M059J (cell line): Measurements from ENCODE around the gene SAP25. TPM values are rescaled to one million over a fixed set of nuclear protein-coding genes. Genes with fewer than 3 reads are reported as not detected.
"Not testable (repeated sequence)": the region's sequence is repeated elsewhere in the genome, so short reads cannot be mapped to it uniquely, and the experiment has no call there.

Experiments used
- DNase-seq: peaks from one replicate; pipeline ENCODE4 v3.0.0-alpha.2; 2012; ENCODE audit warnings: low read depth
- total RNA-seq: library from RNA; depleted of rRNA; stranded (reverse); fragments of >200 nt; shearing (Covaris generic); gene quantifications from 2 replicates; pipeline ENCODE4 v1.2.3, GENCODE V29; 2014

SAP25 gene
- total RNA-seq, 1 experiment from 2014 or later: not detected

DNA sequence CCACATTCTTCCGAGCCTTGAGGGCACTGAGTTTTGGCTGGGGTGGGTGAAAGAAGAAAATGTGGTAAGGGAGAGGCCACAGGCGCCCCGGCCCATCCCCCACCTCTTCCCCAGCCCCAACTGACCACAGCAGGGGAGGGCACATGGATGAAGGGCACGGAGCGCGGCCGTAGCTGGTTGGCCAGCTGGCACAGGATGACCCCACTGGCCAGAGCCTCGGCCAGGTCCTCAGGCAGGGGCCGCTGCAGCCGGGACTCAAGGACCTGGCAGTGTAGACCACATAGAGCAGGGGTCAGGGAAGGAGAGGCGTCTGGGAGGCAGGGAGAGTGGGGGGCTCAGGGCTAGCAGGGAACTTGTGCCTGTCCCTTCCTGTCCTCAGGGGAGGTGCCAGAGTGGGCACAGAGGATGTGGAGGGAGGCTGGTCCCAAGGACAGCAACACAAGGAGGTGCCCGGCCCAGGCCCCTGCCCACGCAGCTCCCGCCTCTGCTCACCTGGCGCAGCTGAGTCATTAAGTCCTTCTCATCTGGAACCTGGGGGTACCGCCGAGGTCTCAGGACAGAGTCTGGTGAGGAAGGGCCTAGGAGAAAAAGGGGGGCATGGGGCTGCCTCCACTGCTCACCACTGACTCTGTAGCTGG is 2.2 kb upstream of the SAP25 start:
- no peak for DNase-seq

DNA sequence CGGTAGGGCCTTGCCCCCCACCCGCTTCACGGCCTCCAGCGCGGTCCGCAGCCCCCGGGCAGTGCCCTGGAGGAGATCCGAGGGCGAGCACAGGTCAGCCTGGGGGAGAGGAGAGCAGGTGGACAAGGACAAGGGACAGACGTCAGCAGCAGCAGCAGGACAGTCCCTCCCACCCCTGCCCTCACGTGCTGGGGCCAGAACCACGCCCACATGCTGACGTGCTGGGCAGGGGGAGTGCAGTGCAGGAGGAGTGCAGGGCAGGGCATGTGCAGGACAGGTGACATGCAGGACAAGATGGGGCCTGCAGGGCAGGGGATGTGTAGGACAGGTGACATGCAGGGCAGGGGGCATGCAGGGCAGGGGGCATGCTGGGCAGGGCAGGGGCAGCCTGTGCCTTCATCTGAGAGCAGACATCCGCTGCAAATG is 1.5 kb upstream of the SAP25 start:
- no peak for DNase-seq

DNA sequence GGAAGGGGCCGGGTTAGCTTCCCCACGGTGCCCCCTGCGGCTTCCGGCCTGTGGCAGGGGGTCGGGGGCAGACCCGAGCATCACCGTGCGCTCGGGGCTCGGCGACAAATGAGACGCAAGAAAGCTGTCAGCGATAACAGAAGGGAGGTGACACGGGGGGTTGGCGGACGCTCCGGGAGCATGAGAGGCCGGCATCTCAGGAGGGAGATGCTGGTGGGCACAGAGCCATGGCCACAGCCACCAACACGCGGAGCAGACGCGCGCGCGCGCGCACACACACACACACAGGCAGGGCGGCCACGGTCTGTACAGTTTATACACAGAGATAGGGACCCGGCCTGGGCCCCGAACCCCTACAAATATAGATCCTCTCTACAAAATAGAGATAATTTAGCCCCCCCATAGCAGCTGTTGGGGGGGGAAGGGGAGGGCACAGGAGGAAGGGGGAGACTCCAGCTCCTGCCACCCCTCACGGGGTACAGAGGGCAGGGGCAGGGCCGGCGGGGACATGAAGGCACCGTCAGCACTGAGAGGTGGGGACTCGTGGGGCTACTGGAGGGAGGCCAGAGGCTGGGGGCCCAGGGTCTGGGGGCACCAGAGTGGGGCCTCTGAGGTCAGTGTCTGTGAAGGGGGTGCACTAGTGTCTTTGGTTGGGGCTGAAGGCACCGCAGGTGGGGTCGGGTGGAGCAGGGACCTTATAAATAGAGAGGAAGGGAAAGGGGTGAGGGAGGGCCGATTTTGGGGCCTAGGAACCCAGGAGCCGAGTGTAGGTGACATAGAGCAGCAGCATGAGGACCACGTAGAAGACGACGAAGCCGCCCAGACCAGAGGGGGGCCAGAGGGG is 884 bp upstream of the SAP25 start:
- DNase-seq: no peak

DNA sequence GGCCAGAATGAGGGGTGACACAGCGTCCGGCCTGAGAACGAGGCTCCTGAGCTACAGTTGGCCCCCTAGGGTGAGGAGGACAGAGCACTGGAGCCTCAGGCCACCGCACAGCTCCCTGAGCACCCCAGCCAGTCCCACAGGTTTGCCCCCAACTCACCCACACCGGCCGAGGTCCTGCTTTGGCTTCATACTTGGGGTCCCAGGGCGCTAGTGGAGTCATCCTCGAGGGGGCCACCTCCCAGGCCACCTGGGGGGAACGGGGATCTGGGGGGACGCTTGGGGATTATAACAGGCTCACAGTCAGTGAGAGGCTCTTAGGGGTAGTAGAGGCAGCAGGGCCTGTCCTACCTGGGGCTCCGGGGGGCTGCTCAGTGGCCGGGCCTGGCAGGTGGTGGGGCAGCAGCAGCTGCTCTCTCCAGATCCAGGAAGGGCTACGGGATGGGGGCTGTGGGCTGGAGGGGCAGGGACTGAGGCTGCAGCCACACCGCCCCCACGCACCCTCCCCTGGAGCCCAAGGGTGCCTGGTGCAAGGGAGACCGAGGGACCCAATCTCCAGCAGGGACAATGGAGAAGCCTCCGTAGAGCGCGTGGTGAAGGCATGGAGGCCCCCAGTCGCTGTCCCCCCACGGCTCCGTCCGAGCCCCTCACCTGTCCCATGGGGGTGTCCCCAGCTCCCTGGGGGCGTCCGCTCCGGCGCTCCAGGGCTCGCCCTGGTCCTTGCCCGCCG is 588 bp downstream of the SAP25 start:
- no peak for DNase-seq

DNA sequence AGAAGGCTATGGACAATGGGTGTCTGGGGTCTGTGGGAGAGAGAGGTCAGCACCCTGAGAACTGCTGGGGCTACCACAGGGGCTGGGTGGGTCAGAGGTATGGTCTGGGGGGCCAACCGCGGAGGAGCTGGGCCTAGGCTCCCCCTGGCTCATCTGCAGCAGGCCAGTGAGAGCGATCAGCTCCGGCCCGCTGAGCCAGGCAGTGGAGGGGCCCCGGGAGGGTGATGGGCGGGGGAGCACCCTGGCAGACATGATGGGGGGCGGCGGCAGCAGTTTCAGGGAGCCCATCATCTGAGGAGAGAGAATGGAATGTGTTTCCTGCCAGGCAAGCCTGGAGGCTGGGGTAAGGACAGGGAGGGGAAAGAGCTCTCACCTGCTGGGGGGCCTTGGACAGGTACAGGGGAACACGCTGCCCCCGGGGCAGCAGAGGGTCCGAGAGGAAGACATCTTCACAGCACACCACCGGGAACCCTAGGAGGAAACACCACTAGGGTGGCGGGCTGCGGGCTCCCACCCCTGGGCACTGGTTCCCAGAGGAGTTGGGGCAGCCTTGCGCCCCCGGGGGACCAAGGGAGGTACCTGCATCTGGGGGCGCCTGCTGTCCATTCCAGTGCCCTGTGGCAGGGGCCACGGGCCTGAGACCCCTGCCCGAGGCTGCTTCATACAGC is 1.3 kb downstream of the SAP25 start:
- DNase-seq: no peak

DNA sequence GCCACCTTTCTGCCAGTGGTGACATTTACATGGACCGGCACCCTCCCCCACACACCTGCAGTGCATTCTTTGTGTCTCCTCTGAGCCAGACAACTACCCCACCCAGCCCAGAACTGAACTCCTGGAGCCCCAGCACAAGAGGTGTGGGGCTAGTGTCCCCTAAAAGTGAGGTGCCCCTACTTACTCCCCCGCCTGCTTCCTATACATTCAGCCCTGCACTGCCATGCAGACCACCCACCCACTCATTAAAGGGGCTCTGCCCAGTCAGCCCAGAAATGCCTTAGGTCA is 1.9 kb downstream of the SAP25 start:
- no peak for DNase-seq

DNA sequence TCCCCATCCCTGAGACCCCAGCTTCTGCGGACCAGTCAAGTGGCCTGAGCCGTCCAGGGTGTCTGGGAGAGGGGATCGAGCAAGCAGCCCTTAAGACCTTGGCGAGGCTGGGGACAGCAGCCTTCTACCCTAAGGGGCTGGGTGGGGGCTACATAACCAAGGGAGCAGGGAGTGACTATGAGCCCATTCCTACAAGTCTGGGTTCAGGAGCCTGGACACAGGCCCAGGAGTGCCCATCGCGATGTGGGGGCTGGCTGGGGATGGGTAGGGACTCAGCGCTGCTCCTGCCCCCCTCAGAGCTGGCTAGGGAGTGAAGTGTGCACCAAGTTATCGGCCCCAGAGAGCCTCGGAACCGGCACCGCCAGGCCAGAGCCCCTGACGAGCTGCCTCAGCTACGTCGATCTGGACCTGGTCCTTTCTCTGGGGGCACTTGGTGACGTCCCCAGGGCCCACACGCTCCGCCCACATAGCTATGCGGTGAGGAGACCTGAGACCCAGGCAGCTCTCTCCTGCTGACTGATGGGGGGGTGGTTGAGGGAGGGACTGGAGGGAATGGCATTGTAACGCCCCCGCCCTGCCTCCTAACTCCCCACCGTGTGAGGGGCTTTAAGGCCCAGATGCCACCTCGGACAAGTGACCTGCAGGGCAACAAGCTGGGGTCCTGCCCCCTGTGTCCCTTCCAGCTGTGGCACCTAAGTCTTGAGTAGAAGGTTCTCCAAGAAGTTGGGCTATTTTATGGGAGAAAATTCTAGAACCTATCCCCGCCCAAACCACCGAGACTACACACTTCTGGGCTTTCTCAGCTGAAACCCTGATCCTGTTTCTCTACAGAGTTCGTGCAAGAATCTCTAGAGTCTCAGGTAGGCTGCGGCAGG is 2.5 kb downstream of the SAP25 start:
- DNase-seq: no peak

DNA sequence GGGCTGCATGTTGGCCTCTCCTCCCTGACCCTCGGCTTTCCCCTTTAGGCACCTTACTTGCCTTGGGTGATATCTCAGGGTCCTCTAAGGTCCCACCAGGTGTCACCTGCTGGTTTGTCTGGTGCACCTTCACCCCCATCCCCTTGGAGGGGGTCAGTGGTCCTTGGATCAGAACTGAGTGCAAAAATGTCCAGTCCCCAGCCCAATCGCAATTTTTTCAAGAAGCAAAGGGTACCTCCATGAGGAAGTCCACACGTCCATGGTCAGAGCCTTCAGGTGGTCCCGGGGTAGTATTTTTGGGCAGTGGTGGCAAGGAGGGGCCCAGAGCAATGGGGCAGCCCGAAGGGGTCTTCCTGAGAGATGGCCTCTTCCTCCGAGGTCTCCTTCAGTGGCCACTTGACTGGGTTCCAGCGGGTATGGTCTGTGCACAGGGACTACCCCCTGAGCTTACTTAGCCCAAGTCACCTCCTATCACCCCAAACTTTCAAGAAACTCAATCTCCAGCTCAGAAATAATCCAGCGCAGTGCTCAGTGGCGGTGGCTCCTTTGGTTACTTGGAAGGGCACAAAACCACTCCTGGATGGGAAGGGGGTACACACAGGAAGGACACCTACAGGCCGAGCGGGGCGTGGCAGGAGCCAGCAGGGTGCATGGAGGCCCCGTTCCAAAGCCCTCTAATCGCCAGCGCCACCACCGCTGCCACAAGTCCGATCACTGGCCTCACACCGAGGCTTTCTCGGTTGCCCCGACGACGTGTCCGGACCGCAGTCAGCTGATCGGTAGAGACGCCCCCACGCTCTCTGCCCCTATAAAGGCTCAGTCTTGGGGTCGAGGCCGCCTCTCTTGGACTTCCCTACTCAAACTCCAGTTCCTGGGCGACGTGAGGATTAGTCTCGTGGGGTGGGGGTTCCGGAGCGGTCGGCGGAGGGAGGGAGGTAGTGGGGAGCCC is 4.5 kb downstream of the SAP25 start:
- DNase-seq: peak; percentile 78

DNA sequence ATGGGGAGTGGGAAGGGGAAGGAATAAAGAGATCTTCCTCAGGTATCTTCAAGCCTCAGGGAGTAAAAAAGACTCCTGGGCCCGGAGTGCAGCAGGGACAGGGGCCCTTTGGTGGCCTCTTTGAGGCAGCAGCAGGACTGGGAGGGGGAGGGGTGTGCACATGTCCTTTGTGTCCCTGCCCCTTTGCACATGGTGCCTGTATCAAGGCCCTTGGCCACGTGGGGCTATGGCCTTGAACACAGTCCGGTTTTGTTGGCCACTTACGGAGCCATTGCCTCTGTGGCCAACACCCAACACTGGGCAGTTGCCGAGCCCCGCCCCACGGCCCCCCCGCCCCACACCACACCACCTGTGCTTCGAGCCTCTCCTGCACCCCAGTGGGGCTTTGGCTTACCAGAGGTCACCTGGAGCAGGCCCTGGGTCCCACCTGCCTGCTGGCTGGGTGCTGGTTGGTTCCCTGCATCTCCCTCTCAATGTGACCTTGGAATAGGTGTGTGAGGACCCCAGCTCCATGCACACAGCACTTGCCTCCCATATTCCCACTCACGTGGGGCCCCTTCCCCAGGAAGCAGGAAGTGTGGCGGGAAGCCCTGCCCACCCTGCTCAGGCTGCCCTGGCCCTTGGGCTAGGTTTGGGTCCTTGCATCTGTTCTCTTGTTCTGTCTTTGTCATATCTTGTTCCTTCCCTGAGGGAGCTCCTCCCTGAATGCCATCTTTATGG is 5.4 kb downstream of the SAP25 start:
- DNase-seq: no peak

DNA sequence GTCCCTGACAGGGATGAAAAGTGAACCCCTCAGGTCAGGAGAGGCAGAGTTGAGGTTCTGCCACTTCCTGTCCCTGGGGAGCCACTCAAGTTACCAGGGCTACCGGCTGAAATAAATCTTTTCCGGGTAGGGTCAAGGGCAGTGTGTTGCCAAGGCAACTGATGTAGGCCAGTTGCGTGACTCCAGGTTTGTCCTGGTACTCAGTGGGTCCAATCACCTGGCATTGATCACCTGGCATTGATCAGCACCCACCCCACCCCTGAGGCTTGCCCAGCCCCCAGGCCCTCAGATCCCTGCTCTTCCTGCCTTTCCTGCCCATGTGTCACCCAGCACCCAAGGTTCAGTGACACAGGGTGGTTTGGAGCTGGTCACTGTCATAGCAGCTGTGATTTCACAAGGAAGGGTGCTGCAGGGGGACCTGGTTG is 5.9 kb downstream of the SAP25 start:
- peak; percentile 69 for DNase-seq

DNA sequence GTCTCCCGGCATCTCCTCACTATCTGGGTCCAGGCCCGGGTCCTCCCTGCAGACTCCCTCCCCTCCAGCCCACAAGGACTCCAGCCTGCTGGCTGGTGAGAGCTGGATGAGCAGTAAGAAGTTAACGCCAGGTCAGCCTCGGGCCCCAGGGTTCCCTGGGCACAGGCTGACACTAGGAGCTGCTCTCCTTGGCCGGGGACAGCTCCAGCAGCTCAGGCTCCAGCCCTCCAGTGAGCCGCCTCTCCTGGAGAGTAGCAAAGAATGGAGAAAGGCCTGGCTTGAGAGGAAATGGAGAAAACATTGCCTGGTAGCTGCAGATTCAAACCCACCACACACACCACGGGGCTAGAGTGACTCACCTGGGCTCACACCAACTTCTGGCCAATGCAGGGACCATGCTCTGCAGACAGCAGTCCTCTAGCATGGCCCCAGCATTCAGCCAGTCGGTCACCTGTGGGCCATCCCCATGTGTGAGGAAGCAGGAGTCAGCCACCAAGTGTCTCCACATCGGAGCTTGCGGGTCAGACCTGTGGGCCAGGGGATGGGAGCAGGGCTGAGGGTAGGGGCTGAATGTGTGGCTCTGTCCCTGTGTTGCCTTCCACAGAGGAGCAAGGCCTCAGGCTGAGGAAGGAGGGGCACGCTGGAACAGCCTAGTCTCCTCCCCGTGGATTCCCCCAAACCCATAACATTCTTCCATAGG is 6.5 kb downstream of the SAP25 start:
- peak; percentile 69 for DNase-seq

DNA sequence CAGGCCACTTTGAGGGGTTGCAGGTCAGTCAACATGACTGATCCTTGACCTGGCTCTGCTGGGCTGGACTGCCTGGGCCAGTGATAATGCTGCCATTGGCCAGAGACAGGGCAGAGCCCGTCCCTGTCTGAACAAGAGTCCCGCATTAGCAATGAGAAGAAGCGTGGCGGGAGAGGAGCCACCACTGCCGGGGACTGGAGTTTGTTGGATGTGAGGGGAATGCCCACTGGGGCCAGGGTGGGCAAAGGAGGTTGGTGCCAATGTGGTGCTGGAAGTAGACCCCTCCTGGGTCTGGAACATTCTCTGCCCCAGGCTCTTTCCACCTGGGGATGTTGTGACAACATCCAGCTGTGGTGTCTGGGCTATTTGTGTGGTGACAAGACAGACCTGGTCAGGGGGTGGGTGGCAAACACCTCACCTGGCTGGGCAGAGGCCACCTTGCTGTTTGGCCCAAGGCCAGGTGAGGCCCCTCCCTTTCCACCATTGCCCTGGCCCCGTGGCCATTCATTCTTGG is 7.6 kb downstream of the SAP25 start:
- no peak for DNase-seq

DNA sequence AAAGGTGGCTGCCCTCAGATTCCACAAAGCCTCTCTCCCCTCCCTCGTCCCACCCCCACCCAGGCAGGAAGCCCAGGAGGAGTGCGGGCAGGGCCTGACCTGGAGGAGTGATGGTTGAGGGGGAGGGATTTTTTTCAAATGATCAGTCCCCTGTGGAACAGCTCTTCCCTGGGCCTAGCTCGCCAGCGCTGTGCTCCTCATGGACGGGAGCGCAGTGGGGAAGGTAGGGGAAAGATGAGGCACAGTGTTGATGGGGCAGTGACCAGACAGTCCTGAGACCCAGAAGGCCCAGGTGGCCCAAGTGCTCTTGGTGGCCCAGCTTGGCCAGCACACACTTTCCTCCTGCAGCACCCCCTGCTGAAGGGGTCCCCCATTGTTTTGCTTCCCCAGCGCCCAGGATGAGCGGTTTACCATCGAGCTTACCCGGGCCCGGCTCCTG is 8.5 kb downstream of the SAP25 start:
- DNase-seq: no peak

DNA sequence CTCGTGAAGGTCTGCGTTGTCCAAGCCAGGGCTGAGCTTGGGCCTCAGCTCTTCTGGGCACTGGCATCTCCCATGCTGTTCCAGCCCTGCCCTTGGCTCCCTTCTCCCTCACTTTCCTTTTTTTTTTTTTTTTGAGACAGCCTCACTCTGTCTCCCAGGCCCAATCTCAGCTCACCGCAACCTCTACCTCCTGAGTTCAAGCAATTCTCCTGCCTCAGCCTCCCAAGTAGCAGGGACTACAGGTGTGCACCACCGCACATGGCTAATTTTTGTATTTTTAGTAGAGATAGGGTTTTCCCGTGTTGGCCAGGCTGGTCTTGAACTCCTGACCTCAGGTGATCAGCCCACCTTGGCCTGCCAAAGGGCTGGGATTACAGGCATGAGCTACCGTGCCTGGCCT is 9.3 kb downstream of the SAP25 start:
- not testable (repeated sequence) for DNase-seq

DNA sequence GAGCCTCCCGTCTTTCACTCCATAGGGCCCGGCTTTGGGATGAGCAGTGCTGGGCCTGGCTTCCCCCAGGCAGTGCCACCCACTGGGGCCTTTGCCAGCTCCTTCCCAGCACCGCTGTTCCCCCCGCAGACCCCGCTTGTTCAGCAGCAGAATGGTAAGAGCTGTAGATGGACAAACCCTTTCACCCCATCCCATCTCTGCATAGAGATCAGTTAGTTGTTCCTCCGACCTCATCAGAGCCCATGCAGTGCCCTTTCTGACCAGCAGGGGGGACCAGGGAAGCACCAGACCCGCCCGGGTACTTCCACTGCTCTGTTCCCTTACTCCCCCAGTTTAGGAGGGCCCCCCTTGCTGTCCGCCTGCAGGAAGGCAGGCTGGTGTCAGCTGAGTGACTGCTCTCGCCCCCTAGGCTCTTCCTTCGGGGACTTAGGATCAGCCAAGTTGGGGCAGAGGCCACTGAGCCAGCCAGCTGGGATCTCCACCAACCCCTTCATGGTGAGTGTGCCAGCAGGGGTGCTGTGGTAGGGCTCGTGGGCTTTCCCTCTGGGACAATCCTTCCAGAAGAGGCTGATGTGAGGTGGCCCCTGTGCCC is 9.8 kb downstream of the SAP25 start:
- DNase-seq: peak; percentile 47

DNA sequence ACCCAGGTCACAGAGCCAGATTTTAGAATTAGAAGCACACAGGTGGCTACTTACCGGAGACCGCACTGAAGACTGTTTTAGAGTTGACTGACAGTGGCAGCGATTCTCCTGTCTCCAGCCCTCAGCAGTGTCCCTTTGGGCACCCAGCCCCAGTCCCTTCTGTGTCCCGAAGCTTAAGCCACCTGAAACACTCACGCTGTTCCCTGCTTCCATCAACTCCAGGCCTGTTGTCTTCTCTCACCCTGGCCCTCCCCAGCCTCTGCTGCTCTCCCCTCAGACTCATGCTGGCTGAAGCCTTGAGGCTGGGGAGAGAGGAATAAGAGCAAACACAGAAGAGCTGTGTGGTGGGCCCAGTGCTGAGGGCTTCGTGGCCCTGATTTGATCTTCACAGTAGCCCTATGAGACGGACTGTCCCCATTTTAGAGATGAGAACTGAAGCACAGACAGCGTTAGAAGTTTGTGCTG is 10.6 kb downstream of the SAP25 start:
- no peak for DNase-seq

DNA sequence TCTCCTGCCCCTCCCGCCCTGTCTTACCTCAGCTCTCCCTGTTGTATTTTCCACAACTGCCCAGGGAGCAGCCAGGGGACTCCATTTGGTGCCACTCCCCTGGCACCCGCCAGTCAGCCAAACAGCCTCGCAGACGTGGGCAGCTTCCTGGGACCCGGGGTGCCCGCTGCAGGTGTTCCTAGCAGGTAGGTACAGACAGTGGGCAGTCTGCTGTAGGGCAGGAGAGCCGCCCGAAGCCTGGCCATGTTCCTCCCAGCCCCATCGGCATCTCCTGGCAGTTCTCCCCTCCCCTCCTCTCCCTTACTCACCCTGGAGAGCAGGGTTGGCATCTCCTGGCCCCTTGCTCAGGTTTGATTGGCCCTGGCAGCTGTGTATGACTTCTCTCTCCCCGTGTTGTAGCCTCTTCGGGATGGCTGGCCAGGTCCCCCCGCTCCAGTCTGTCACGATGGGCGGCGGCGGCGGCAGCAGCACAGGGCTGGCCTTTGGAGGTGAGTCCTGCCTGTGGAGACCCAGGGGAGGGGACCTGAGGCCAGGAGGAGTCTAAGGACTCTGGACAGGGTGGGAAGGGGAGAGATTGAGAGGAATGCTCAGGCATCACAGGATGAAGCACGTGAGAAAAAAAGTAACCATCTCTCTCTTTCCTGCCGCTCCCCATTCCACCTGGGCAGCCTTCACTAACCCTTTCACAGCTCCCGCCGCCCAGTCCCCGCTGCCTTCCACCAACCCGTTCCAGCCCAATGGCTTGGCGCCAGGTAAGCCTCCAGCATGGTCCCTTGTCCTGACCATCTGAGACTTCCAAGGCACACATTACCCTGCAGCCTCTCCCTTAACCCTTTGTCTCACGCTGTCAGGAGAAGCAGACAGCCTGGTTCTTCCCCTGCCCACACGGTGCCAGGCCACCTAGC is 11.3 kb downstream of the SAP25 start:
- no peak for DNase-seq
